MM.1S (cell line): ENCODE results near the gene GDF9.

ENCODE experiments used
- DNase-seq: peaks from one replicate; pipeline ENCODE4 v3.0.0-alpha.2; 2015
- H2AFZ ChIP-seq: fragments of 300-600 bp; sonication (generic); 2 replicates; pipeline ENCODE4 v1.6.0; 2016; ENCODE audit warnings: antibody characterized with exemption, low read length
- H3F3A ChIP-seq: fragments of 300-600 bp; sonication (generic); 2 replicates; pipeline ENCODE4 v1.6.1; 2016; ENCODE audit warnings: mild to moderate bottlenecking, antibody characterized with exemption, low read length, moderate library complexity, mixed read lengths; ENCODE audit not compliant: insufficient read depth
- H3K27ac ChIP-seq: fragments of 300-600 bp; sonication (generic); 2 replicates; pipeline ENCODE4 v1.5.1; 2016; ENCODE audit warnings: mild to moderate bottlenecking, low read length
- H3K27me3 ChIP-seq: fragments of 300-600 bp; sonication (generic); replicated peaks from 2 replicates; pipeline ENCODE4 v1.6.0; 2016; ENCODE audit warnings: low read length; ENCODE audit not compliant: insufficient read depth
- H3K36me3 ChIP-seq: fragments of 300-600 bp; sonication (generic); replicated peaks from 2 replicates; pipeline ENCODE4 v1.6.1; 2016; ENCODE audit warnings: mild to moderate bottlenecking, low read length, mixed read lengths; ENCODE audit not compliant: insufficient read depth
- H3K4me1 ChIP-seq: fragments of 300-600 bp; sonication (generic); 2 replicates; pipeline ENCODE4 v1.6.1; 2016; ENCODE audit warnings: low read length, mixed read lengths
- H3K4me2 ChIP-seq: fragments of 300-600 bp; sonication (generic); 2 replicates; pipeline ENCODE4 v1.6.0; 2016; ENCODE audit warnings: low read depth, low read length
- H3K4me3 ChIP-seq: fragments of 300-600 bp; sonication (generic); 2 replicates; pipeline ENCODE4 v1.5.1; 2016; ENCODE audit warnings: low read length, mixed read lengths
- H3K79me2 ChIP-seq: fragments of 300-600 bp; sonication (generic); 2 replicates; pipeline ENCODE4 v1.6.1; 2016; ENCODE audit warnings: mixed run types, low read length, mixed read lengths
- H3K9ac ChIP-seq: fragments of 300-600 bp; sonication (generic); 2 replicates; pipeline ENCODE4 v1.6.1; 2016; ENCODE audit warnings: low read length, mixed read lengths
- H3K9me2 ChIP-seq: fragments of 300-600 bp; sonication (generic); replicated peaks from 2 replicates; pipeline ENCODE4 v1.6.1; 2016; ENCODE audit warnings: mild to moderate bottlenecking, low read length, mixed read lengths; ENCODE audit not compliant: insufficient read depth
- H3K9me3 ChIP-seq: fragments of 300-600 bp; sonication (generic); replicated peaks from 2 replicates; pipeline ENCODE4 v1.6.1; 2016; ENCODE audit warnings: mild to moderate bottlenecking, low read length, mixed read lengths; ENCODE audit not compliant: insufficient read depth
- H4K20me1 ChIP-seq: fragments of 300-600 bp; sonication (generic); 2 replicates; pipeline ENCODE4 v1.6.1; 2016; ENCODE audit warnings: mild to moderate bottlenecking, low read length, moderate library complexity, mixed read lengths; ENCODE audit not compliant: insufficient read depth
- EZH2 ChIP-seq: fragments of 300-600 bp; sonication (generic); optimal IDR thresholded peaks from 2 replicates; pipeline ENCODE3; 2017; ENCODE audit warnings: low read depth, mild to moderate bottlenecking, antibody characterized with exemption, low read length, mixed read lengths
- EZH2phosphoT487 ChIP-seq: fragments of 300-600 bp; sonication (generic); IDR thresholded peaks from 2 replicates; pipeline ENCODE4 v1.6.1; 2018; ENCODE audit warnings: antibody characterized with exemption, low read length
- TF ChIP-seq, protein P1 (sequence below): fragments of 300-600 bp; sonication (generic); IDR thresholded peaks from 2 replicates; pipeline ENCODE4 v1.5.1; 2016; ENCODE audit warnings: antibody characterized with exemption, low read length, mixed read lengths

GDF9 gene

GRCh38 chr5:132836852-132837251 is 29.4 kb downstream of the GDF9 start:
- Histone ChIP-seq H3K9ac (no peak overlapping the region), H3K27ac (no peak overlapping the region), H2AFZ (no peak overlapping the region), H3K4me3 (no peak overlapping the region), H3K4me1 (no peaks in the 10 kb centered on the region), H3K9me3 (no peaks in the 10 kb centered on the region), H3K27me3 (no peaks in the 10 kb centered on the region), H3K79me2 (no peaks in the 10 kb centered on the region), H3K36me3 (no peaks in the 10 kb centered on the region), H3K9me2 (no peaks in the 10 kb centered on the region), H3K4me2 (no peak overlapping the region), H4K20me1 (no peaks in the 10 kb centered on the region), H3F3A (no peaks in the 10 kb centered on the region)
- DNase-seq: no peak
- TF ChIP-seq, protein P1, sequence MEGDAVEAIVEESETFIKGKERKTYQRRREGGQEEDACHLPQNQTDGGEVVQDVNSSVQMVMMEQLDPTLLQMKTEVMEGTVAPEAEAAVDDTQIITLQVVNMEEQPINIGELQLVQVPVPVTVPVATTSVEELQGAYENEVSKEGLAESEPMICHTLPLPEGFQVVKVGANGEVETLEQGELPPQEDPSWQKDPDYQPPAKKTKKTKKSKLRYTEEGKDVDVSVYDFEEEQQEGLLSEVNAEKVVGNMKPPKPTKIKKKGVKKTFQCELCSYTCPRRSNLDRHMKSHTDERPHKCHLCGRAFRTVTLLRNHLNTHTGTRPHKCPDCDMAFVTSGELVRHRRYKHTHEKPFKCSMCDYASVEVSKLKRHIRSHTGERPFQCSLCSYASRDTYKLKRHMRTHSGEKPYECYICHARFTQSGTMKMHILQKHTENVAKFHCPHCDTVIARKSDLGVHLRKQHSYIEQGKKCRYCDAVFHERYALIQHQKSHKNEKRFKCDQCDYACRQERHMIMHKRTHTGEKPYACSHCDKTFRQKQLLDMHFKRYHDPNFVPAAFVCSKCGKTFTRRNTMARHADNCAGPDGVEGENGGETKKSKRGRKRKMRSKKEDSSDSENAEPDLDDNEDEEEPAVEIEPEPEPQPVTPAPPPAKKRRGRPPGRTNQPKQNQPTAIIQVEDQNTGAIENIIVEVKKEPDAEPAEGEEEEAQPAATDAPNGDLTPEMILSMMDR: no peak
- TF ChIP-seq EZH2phosphoT487: no peak
- TF ChIP-seq EZH2: no peak

- H3K4me1 ChIP-seq: no peaks in the 10 kb centered on the region
- no peaks in the 10 kb centered on the region for H3K36me3 ChIP-seq
- no peak overlapping the region for H3K4me3 ChIP-seq
- TF ChIP-seq EZH2: no peak
- TF ChIP-seq EZH2phosphoT487: no peak
- TF ChIP-seq, protein P1: no peak
- H2AFZ ChIP-seq: no peak overlapping the region
- DNase-seq: no peak
- no peaks in the 10 kb centered on the region for H3K27me3 ChIP-seq
- no peak overlapping the region for H3K4me2 ChIP-seq
- H3K79me2 ChIP-seq: peaks cover 5% of the 10 kb centered on the region
- no peaks in the 10 kb centered on the region for H3F3A ChIP-seq
- H3K27ac ChIP-seq: no peak overlapping the region
- H3K9me2 ChIP-seq: no peaks in the 10 kb centered on the region
- H3K9me3 ChIP-seq: no peaks in the 10 kb centered on the region
- no peaks in the 10 kb centered on the region for H4K20me1 ChIP-seq
- no peak overlapping the region for H3K9ac ChIP-seq
Observed at GRCh38 chr5:132834057-132834456, 32.2 kb downstream of the GDF9 start.

GRCh38 chr5:132832612-132833011 is 33.7 kb downstream of the GDF9 start:
- no peaks in the 10 kb centered on the region for H3K27me3 ChIP-seq
- no peak overlapping the region for H3K4me3 ChIP-seq
- peaks cover 5% of the 10 kb centered on the region for H3K79me2 ChIP-seq
- no peaks in the 10 kb centered on the region for H4K20me1 ChIP-seq
- H3K9me2 ChIP-seq: no peaks in the 10 kb centered on the region
- no peak overlapping the region for H3K4me2 ChIP-seq
- no peaks in the 10 kb centered on the region for H3K36me3 ChIP-seq
- no peak overlapping the region for H3K27ac ChIP-seq
- no peak for DNase-seq
- no peak overlapping the region for H3K9ac ChIP-seq
- TF ChIP-seq EZH2phosphoT487 (no peak), EZH2 (no peak)
- TF ChIP-seq, protein P1: no peak
- H3K4me1 ChIP-seq: no peaks in the 10 kb centered on the region
- H2AFZ ChIP-seq: no peak overlapping the region
- no peaks in the 10 kb centered on the region for H3F3A ChIP-seq
- H3K9me3 ChIP-seq: no peaks in the 10 kb centered on the region
